ENCODE measurements around the gene SSU72. TPM values are rescaled to one million over a fixed set of nuclear protein-coding genes. Genes with fewer than 3 reads are reported as not detected.

The SSU72 gene
- total RNA-seq: 35.8 and 43.0 TPM in 2 replicates

DNA sequence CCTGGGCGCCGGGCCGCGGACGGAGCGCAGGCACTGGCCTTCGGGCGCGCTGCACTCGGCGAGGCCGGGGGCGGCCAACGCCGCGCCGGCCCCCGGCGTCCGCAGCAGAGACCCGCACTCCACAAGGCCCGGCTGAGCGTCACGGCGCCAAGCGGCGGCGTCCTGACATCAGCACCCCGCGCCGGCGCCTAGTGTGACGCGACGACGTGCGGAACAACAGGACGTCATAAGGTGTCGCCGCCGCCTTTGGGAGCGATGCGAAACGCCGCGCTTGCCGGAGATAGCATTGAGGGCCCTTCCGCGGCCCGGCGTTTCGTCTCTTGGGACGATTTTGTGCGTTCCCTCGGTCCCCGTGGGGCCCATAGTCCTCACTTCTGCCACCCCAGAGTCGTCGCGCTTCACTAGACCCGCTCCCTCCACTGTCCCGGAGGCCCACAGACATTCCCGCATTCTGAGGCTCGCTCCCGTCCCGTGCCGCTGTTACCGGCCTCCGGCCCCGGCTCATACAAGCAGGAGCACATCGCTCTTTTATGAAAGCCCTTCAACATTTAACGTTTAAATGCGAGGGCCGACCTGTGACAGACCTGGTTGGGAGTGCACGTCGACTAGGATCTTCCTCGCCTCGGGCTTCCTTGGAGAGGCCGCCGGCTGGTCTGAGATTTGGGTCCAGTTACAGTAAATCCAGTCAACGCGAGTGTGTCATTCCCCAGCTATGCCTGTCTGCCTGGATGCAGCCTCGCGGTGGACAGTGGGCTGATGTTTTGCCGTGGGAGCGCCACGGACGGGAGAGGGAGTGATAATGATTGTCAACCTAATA lies at the start of gene SSU72:
SSU72 (minus strand) TSS at position 143 of the 817 bp plus-strand sequence. CDS start 306 bp downstream, outside the sequence.

GRCh38 chr1:1615256-1616044 lies 40.8 kb upstream of the SSU72 start, which contains the start of gene MIB2:
MIB2 (plus strand) TSS chr1:1615500; CDS start chr1:1623453, 7,953 bp downstream.

GRCh38 chr1:1599935-1600860 lies 25.5 kb upstream of the SSU72 start, which contains the start of gene FNDC10:
FNDC10 (minus strand) TSS chr1:1600135; CDS start chr1:1600015, 120 bp downstream.

DNA sequence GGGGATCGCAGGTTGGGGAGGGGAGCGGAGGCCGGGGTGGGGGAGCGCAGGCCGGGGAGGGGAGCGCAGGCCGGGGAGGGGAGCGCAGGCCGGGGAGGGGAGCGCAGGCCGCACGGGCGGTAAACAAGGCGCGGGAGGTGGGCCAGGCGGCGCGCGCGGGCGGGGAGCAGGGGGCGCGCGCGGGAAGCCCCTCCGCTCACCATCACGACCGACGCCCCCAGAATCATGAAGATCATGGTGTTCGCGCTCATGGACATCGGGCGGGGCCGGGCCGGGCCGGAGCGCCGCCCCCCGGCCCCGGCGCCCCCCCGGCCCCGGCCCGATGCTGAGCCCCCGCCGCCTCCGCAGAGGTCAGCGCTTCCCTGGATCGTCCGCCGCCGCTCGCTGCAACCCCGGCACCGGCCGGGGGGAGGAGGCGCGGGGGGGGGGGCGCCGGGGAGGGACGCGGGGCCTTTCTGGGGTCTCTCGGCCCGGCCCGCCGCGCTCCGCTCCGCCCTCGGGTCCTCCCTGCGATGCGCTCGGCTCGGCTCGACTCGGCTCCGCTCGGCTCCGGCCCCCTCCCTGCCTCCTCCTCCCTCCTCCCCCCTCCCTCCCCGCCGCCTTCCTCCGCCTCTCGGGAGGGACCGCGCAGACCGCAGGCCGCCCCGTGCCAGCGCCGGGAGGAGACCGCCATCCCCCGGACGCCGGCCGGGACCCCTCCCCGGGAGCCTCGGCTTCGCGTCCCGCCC lies 34.4 kb downstream of the SSU72 start, which contains the start of gene TMEM240:
TMEM240 (minus strand) TSS at position 535 of the 728 bp plus-strand sequence; CDS start at position 257, 278 bp downstream.

DNA sequence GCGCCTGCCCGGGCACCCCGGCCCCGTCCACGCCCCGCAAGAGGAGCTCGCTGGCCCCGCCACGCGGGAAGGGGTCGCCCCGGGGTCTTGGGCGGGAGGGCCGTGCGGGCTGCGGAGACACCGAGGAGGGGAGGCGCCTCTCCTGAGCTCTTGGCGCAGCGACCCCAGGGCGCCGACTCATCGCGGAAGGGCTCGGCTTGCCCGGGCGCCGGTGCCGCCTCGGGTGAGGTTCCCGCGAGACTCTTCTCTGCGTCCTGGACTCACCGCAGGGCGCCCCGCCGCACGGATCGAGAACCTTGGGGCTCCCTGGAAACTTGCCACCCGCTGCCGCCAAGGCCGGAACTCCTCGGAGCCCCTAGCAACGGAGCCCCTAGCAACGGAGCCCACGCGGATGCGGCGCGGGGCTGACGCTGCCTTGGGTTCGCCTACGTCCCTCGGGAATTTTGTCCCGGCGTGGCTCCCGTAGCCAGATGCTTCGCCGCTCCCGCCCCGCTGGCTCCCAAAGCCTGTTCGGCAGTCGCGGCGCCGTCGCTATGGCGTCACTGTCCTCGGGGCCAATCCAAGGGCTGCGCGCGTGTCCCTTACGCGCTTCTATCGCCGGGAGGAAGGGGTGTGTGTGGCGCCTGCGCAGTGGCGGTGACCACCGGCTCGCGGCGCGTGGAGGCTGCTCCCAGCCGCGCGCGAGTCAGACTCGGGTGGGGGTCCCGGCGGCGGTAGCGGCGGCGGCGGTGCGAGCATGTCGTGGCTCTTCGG lies 63.0 kb downstream of the SSU72 start, which contains the start of gene ATAD3A:
ATAD3A (plus strand) TSS at position 630 of the 753 bp plus-strand sequence; CDS start at position 737, 107 bp downstream.

Other genes with a start within 250 kb of the SSU72 start
- gene TAS1R3, start 243.6 kb downstream of the SSU72 start, total RNA-seq: 0.16 and 0.17 TPM in 2 replicates
- gene DVL1, start 225.4 kb downstream of the SSU72 start, total RNA-seq: 67.0 and 107 TPM in 2 replicates
- gene MXRA8, start 216.3 kb downstream of the SSU72 start, total RNA-seq: 273 and 326 TPM in 2 replicates
- gene AURKAIP1, start 199.7 kb downstream of the SSU72 start, total RNA-seq: 53.0 and 102 TPM in 2 replicates
- 115 and 141 TPM in 2 replicates for gene CCNL2, start 175.5 kb downstream of the SSU72 start, total RNA-seq
- 86.0 and 91.9 TPM in 2 replicates for gene MRPL20, start 167.6 kb downstream of the SSU72 start, total RNA-seq
- 1.1 and 1.9 TPM in 2 replicates for gene ANKRD65, start 153.6 kb downstream of the SSU72 start, total RNA-seq
- 3.4 and 3.9 TPM in 2 replicates for gene VWA1, start 139.2 kb downstream of the SSU72 start, total RNA-seq
- under 0.01 TPM in 1 of 2 replicates, not detected in the other for gene ATAD3C, start 125.2 kb downstream of the SSU72 start, total RNA-seq
- gene ATAD3B, start 103.1 kb downstream of the SSU72 start, total RNA-seq: 11.7 and 19.3 TPM in 2 replicates
- gene ATAD3A, start 62.7 kb downstream of the SSU72 start, total RNA-seq: 17.4 and 19.5 TPM in 2 replicates
- 3.7 and 5.4 TPM in 2 replicates for gene TMEM240, start 34.2 kb downstream of the SSU72 start, total RNA-seq
- gene FNDC10, start 25.3 kb upstream of the SSU72 start, total RNA-seq: 0.52 and 0.95 TPM in 2 replicates
- 77.7 and 127 TPM in 2 replicates for gene MIB2, start 40.6 kb upstream of the SSU72 start, total RNA-seq
- gene MMP23B, start 57.3 kb upstream of the SSU72 start, total RNA-seq: 4.6 and 4.9 TPM in 2 replicates
- 8.5 and 8.8 TPM in 2 replicates for gene CDK11B, start 84.1 kb upstream of the SSU72 start, total RNA-seq
- 25.5 and 32.8 TPM in 2 replicates for gene SLC35E2B, start 117.9 kb upstream of the SSU72 start, total RNA-seq
- gene CDK11A, start 149.5 kb upstream of the SSU72 start, total RNA-seq: 12.3 and 13.6 TPM in 2 replicates
- 27.4 and 30.7 TPM in 2 replicates for gene NADK, start 203.6 kb upstream of the SSU72 start, total RNA-seq

All from bronchial smooth muscle cell (primary cell).